HepG2 (cell line): ENCODE data around the gene HMGN4. TPM values are rescaled to one million over a fixed set of nuclear protein-coding genes. Genes with fewer than 3 reads are reported as not detected.

ENCODE experiments used
- CC2D1A ChIP-seq: sonication (generic); formaldehyde crosslinking; IDR thresholded peaks from 2 replicates; pipeline ENCODE4 v1.8.1; 2023; ENCODE audit warnings: mild to moderate bottlenecking, missing genetic modification reagents
- JUND ChIP-seq: sonication (generic); formaldehyde crosslinking; IDR thresholded peaks from 2 replicates; pipeline ENCODE4 v1.8.0; 2022; ENCODE audit warnings: mild to moderate bottlenecking, missing genetic modification reagents
- MLXIP ChIP-seq: sonication (generic); formaldehyde crosslinking; IDR thresholded peaks from 2 replicates; pipeline ENCODE4 v1.9.0; 2021; ENCODE audit warnings: missing genetic modification reagents, borderline replicate concordance
- MYNN ChIP-seq: sonication (generic); formaldehyde crosslinking; IDR thresholded peaks from 2 replicates; pipeline ENCODE4 v1.4.0; 2020; ENCODE audit warnings: mild to moderate bottlenecking, low read depth, missing genetic modification reagents
- NBN ChIP-seq: fragments of 450-650 bp; conservative IDR thresholded peaks from 2 replicates; pipeline ENCODE4 v1.6.1; 2017
- NFKB2 ChIP-seq: sonication (generic); formaldehyde crosslinking; IDR thresholded peaks from 2 replicates; pipeline ENCODE4 v1.4.0; 2020; ENCODE audit warnings: missing genetic modification reagents, borderline replicate concordance
- TCF12 ChIP-seq, 2 experiments: fragments of 450-650 bp in 1 of 2; sonication (generic) in 1 of 2; formaldehyde crosslinking in 1 of 2; IDR thresholded peaks; 2 replicates each; pipeline versions ENCODE4 v1.6.1 to v1.8.0; 2017 to 2022; ENCODE audit warnings: antibody characterized with exemption in 1 of 2, mild to moderate bottlenecking in 1 of 2, missing genetic modification reagents in 1 of 2, moderate library complexity in 1 of 2
- TMF1 ChIP-seq: sonication (generic); formaldehyde crosslinking; IDR thresholded peaks from 2 replicates; pipeline ENCODE4 v1.8.1; 2022; ENCODE audit warnings: low read depth, missing genetic modification reagents
- ZBTB37 ChIP-seq: sonication (generic); formaldehyde crosslinking; IDR thresholded peaks from 2 replicates; pipeline ENCODE4 v1.4.0; 2020; ENCODE audit warnings: mild to moderate bottlenecking, missing genetic modification reagents
- ZNF205 ChIP-seq: IDR thresholded peaks from 2 replicates; pipeline ENCODE4 v1.6.1; 2018; ENCODE audit warnings: missing biosample characterization, missing genetic modification reagents
- ZNF326 ChIP-seq: sonication (generic); formaldehyde crosslinking; IDR thresholded peaks from 2 replicates; pipeline ENCODE4 v1.4.0; 2020; ENCODE audit warnings: missing genetic modification reagents, borderline replicate concordance
- ZNF407 ChIP-seq: sonication (generic); formaldehyde crosslinking; IDR thresholded peaks from one replicate; pipeline ENCODE4 v1.5.1; 2020; ENCODE audit warnings: mild to moderate bottlenecking, missing genetic modification reagents; ENCODE audit errors: not compliant biosample characterization
- ZNF44 ChIP-seq: sonication (generic); formaldehyde crosslinking; IDR thresholded peaks from 2 replicates; pipeline ENCODE4 v1.5.1; 2020; ENCODE audit warnings: mild to moderate bottlenecking, missing genetic modification reagents
- ZNF546 ChIP-seq: sonication (generic); formaldehyde crosslinking; conservative IDR thresholded peaks from 2 replicates; pipeline ENCODE4 v1.8.1; 2023; ENCODE audit warnings: mild to moderate bottlenecking, missing genetic modification reagents
- polyA plus RNA-seq, 8 experiments: library from polyadenylated mRNA; depleted of rRNA in 3 of 8; stranded (reverse) in 7 of 8; unstranded in 1 of 8; fragments of >200 nt; fragmentation: Illumina TruSeq in 4 of 8; extraction: Trizol in 4 of 8; gene quantifications; 2 replicates each; pipeline versions ENCODE4 v1.2.1 to v1.2.3, GENCODE V29; 2011 to 2016; ENCODE audit warnings: low read depth in 4 of 8, missing spikeins in 1 of 8, mixed read lengths in 1 of 8; ENCODE audit not compliant: insufficient read depth in 1 of 8
- total RNA-seq, 5 experiments: library from RNA; depleted of rRNA; stranded (reverse); fragments of >200 nt; fragmentation: Illumina TruSeq; extraction: Trizol; gene quantifications; 2 replicates each; pipeline ENCODE4 v1.2.3, GENCODE V29; 2016; ENCODE audit warnings: low read depth in 1 of 5

The HMGN4 gene
- total and polyA plus RNA-seq, 2 of the 13 experiments (the other 11 are each of a cell fraction or from before 2014, with no cell fraction given) = 39.9 to 52.1 TPM

GRCh38 chr6:26520237-26520849 is 17.8 kb upstream of the HMGN4 start (continued):
- TF ChIP-seq ZNF407 (CRISPR knock-in tag) (no peak), ZNF44 (CRISPR knock-in tag) (0 out of 2 replicates have a peak, but pooled peaks have one; percentile 30), ZNF546 (CRISPR knock-in tag) (no peak), MYNN (CRISPR knock-in tag) (no peak), ZNF205 (CRISPR knock-in tag) (peak; percentile 59; the same call in 1 of the 2 replicates), CC2D1A (CRISPR knock-in tag) (no peak), NFKB2 (CRISPR knock-in tag) (peak; percentile 90), ZBTB37 (CRISPR knock-in tag) (no peak), ZNF326 (no peak), TCF12 (IDR thresholded peaks at IDR 0.05) (no peak), TCF12 (CRISPR knock-in tag; IDR thresholded peaks at IDR 0.05) (no peak), JUND (CRISPR knock-in tag) (no peak), NBN (no peak), TMF1 (CRISPR knock-in tag) (peak; percentile 86), MLXIP (CRISPR knock-in tag) (0 out of 2 replicates have a peak, but pooled peaks have one; percentile 33)
